ENCODE results near the gene CCNB2.

The CCNB2 gene

DNA sequence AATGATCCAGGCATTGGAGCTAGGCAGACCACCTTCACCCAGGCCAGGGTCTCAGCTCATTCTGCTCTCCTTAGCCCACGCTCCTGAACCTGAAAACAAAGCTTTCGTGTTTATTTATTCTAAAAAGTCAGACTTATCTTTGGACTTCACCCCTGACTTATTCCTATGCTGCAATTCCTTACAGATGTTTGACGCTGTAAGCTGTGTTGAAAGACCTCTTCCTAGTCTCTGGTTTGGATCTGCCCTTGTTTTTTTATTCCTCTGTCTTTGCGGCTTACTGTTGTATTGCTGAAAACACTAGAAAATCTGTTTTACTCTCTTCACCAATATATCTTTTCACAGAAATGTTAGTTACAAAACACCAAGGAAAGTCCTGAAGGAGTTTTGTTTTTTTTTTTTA, 61.2 kb downstream of the CCNB2 start:
- no peak overlapping the region for H3K27ac ChIP-seq
- H3K4me3 ChIP-seq (IDR thresholded peaks at IDR 0.05; ENCODE audit: insufficient read depth, low read depth, low read length): no peak overlapping the region
- H3K36me3 ChIP-seq (ENCODE audit: insufficient read depth): no peaks in the 10 kb centered on the region
- no peaks in the 10 kb centered on the region for H4K20me1 ChIP-seq (ENCODE audit: insufficient read depth)
- TF ChIP-seq, protein P1, sequence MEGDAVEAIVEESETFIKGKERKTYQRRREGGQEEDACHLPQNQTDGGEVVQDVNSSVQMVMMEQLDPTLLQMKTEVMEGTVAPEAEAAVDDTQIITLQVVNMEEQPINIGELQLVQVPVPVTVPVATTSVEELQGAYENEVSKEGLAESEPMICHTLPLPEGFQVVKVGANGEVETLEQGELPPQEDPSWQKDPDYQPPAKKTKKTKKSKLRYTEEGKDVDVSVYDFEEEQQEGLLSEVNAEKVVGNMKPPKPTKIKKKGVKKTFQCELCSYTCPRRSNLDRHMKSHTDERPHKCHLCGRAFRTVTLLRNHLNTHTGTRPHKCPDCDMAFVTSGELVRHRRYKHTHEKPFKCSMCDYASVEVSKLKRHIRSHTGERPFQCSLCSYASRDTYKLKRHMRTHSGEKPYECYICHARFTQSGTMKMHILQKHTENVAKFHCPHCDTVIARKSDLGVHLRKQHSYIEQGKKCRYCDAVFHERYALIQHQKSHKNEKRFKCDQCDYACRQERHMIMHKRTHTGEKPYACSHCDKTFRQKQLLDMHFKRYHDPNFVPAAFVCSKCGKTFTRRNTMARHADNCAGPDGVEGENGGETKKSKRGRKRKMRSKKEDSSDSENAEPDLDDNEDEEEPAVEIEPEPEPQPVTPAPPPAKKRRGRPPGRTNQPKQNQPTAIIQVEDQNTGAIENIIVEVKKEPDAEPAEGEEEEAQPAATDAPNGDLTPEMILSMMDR (conservative IDR thresholded peaks at IDR 0.05; ENCODE audit: low read depth, low read length): no peak
- H3K4me2 ChIP-seq: no peak overlapping the region
- H3K79me2 ChIP-seq (ENCODE audit: insufficient read depth, low read depth): no peaks in the 10 kb centered on the region
- H3K4me1 ChIP-seq (ENCODE audit: low read depth, poor library complexity, severe bottlenecking): no peaks in the 10 kb centered on the region
- H3K27me3 ChIP-seq (ENCODE audit: insufficient read depth, low read depth): no peaks in the 10 kb centered on the region
- H2AFZ ChIP-seq (ENCODE audit: low read depth): no peak overlapping the region
- H3K9ac ChIP-seq: no peak overlapping the region

DNA sequence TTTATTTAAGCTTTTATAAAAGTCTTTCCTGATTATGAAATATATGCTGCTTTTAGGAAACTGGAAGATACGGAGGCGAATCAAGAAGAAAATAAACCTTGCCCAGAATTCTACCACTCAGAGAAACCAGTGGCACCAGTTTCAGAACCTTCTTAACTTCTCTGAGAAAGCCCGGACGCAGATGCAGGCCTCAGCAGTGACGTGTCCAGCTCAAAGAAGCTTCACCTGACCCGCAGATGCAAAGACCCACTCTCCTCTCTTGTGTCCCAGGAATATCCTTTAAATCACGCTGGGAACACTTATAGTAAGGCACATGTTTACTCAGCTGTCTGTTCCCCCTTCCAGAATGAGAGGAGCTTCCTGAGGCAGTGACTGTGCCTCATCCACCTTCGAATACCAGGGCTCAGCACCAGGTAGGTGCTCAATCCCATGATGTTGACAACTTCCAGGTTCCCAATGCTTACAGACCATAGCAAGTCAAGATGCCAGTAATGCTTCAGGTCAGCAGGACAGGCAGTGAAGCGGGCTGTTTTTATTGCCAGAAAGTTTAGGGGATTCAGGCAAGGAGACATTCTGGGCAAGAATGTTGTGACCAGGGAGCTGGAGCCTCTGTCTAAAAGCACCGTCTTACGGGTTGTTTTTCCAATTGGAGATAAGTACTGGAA, 61.8 kb downstream of the CCNB2 start:
- Histone ChIP-seq H3K4me1 (ENCODE audit: low read depth, poor library complexity, severe bottlenecking) (no peaks in the 10 kb centered on the region), H3K4me2 (no peak overlapping the region), H3K9ac (no peak overlapping the region), H3K27ac (no peak overlapping the region), H2AFZ (ENCODE audit: low read depth) (no peak overlapping the region), H3K79me2 (ENCODE audit: insufficient read depth, low read depth) (no peaks in the 10 kb centered on the region), H3K27me3 (ENCODE audit: insufficient read depth, low read depth) (no peaks in the 10 kb centered on the region), H3K36me3 (ENCODE audit: insufficient read depth) (no peaks in the 10 kb centered on the region), H3K4me3 (IDR thresholded peaks at IDR 0.05; ENCODE audit: insufficient read depth, low read depth, low read length) (no peak overlapping the region), H4K20me1 (ENCODE audit: insufficient read depth) (no peaks in the 10 kb centered on the region)
- TF ChIP-seq, protein P1 (conservative IDR thresholded peaks at IDR 0.05; ENCODE audit: low read depth, low read length): no peak

DNA sequence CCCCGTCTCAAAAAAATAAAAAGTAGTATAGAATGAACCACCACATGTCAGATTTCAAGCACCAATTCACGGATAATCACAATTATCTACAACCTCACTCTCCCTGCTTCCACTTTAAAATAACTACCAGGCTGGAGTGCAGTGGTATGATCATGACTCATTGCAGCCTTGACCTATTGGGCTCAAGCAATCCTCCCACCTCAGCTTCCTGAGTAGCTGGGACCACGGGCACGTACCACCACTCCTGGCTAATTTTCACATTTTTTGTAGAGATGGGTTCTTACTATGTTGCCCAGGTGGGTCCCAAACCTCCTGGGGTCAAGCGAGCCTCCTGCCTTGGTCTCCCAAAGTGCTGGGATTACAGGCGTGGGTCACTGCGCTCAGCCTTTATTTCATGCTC, 63.6 kb downstream of the CCNB2 start:
- TF ChIP-seq, protein P1 (conservative IDR thresholded peaks at IDR 0.05; ENCODE audit: low read depth, low read length): no peak
- Histone ChIP-seq H3K36me3 (ENCODE audit: insufficient read depth) (no peaks in the 10 kb centered on the region), H3K79me2 (ENCODE audit: insufficient read depth, low read depth) (no peaks in the 10 kb centered on the region), H2AFZ (ENCODE audit: low read depth) (no peak overlapping the region), H3K4me2 (no peak overlapping the region), H3K4me1 (ENCODE audit: low read depth, poor library complexity, severe bottlenecking) (no peaks in the 10 kb centered on the region), H3K9ac (no peak overlapping the region), H3K27ac (no peak overlapping the region), H3K4me3 (IDR thresholded peaks at IDR 0.05; ENCODE audit: insufficient read depth, low read depth, low read length) (no peak overlapping the region), H4K20me1 (ENCODE audit: insufficient read depth) (no peaks in the 10 kb centered on the region), H3K27me3 (ENCODE audit: insufficient read depth, low read depth) (no peaks in the 10 kb centered on the region)

DNA sequence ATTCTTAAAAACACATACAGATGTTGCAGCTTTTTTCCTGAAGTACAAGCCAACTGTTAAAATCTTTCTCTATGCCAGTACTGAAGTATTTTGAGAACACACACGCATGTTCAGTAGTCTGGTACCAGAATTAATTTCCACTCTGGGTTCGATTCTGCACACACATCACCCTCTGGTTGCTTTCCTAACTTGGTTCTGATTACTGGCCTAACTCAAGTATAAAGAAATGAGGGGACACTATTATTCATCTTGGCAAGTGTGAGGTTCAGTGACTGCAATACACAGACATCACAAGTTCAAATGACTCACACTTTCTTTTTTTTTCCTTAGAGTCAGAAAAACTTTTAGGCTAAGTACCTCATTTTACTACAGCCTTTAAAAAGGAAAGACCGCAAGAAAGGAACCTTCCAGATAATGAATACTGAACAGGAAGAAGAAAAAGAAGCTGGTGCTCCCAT, 64.3 kb downstream of the CCNB2 start:
- Histone ChIP-seq H3K4me2 (no peak overlapping the region), H3K27ac (no peak overlapping the region), H3K79me2 (ENCODE audit: insufficient read depth, low read depth) (no peaks in the 10 kb centered on the region), H3K9ac (no peak overlapping the region), H3K27me3 (ENCODE audit: insufficient read depth, low read depth) (no peaks in the 10 kb centered on the region), H3K36me3 (ENCODE audit: insufficient read depth) (no peaks in the 10 kb centered on the region), H3K4me3 (IDR thresholded peaks at IDR 0.05; ENCODE audit: insufficient read depth, low read depth, low read length) (no peak overlapping the region), H4K20me1 (ENCODE audit: insufficient read depth) (no peaks in the 10 kb centered on the region), H3K4me1 (ENCODE audit: low read depth, poor library complexity, severe bottlenecking) (no peaks in the 10 kb centered on the region), H2AFZ (ENCODE audit: low read depth) (no peak overlapping the region)
- TF ChIP-seq, protein P1 (conservative IDR thresholded peaks at IDR 0.05; ENCODE audit: low read depth, low read length): no peak
